Lower lobe of right lung (tissue), 2 donors: ENCODE results near the gene DDX4. TPM values are rescaled to one million over a fixed set of nuclear protein-coding genes. Genes with fewer than 3 reads are reported as not detected.
"Not testable (repeated sequence)": the region's sequence is repeated elsewhere in the genome, so short reads cannot be mapped to it uniquely, and the experiment has no call there.

ENCODE experiments used
- ATAC-seq, 2 donors: fragments of 200-7000 bp; cut with Tn5 transposase; one replicate each; pipeline ENCODE4 v1.9.1; 2020 to 2022; ENCODE audit warnings: mild to moderate bottlenecking in 2 of 2, moderate library complexity in 2 of 2
- DNase-seq: peaks from one replicate; pipeline ENCODE4 v3.0.0-alpha.2; 2020
- H3K27ac ChIP-seq: fragments of 200-600 bp; one replicate; pipeline ENCODE4 v1.8.0; 2022
- H3K27me3 ChIP-seq: fragments of 200-600 bp; one replicate; pipeline ENCODE4 v1.8.0; 2022; ENCODE audit warnings: low read depth
- H3K36me3 ChIP-seq: fragments of 200-600 bp; one replicate; pipeline ENCODE4 v1.8.0; 2022; ENCODE audit warnings: mild to moderate bottlenecking
- H3K4me1 ChIP-seq: fragments of 200-600 bp; one replicate; pipeline ENCODE4 v1.8.0; 2022
- H3K4me3 ChIP-seq: fragments of 200-600 bp; one replicate; pipeline ENCODE4 v1.8.0; 2022; ENCODE audit warnings: mild to moderate bottlenecking
- H3K9me3 ChIP-seq: fragments of 200-600 bp; one replicate; pipeline ENCODE4 v1.8.0; 2022
- intact Hi-C: fragments of 100-400 bp; cut with DNase I; formaldehyde crosslinking; loops from one replicate; pipeline ENCODE4 v1.11.0; 2022
- total RNA-seq: library from RNA; stranded (reverse); fragmentation: NEBNext Ultra II Directional; extraction: Animal tissue kit (Norgen Biotek cat#: 25700); gene quantifications from one replicate; pipeline ENCODE4 v1.2.1, GENCODE V29; 2021
- TF ChIP-seq, protein P1 (sequence below): fragments of 200-600 bp; IDR thresholded peaks from one replicate; pipeline ENCODE4 v1.8.0; 2022; ENCODE audit warnings: antibody characterized with exemption, mild to moderate bottlenecking
- donor health status: DM: no; HTN: yes; CAD: no; lungs with severe emphysema.

The DDX4 gene
- total RNA-seq, 1 donor from 2014 or later = not detected

GRCh38 chr5:55771175-55771655 lies 33.4 kb downstream of the DDX4 start:
- peaks cover 5% of the 10 kb centered on the region for H3K4me1 ChIP-seq
- H3K27me3 ChIP-seq = no peaks in the 10 kb centered on the region
- ATAC-seq = no peak
- DNase-seq = no peak
- no peak overlapping the region for H3K4me3 ChIP-seq
- intact Hi-C loops = no loop called here
- TF ChIP-seq, protein P1, sequence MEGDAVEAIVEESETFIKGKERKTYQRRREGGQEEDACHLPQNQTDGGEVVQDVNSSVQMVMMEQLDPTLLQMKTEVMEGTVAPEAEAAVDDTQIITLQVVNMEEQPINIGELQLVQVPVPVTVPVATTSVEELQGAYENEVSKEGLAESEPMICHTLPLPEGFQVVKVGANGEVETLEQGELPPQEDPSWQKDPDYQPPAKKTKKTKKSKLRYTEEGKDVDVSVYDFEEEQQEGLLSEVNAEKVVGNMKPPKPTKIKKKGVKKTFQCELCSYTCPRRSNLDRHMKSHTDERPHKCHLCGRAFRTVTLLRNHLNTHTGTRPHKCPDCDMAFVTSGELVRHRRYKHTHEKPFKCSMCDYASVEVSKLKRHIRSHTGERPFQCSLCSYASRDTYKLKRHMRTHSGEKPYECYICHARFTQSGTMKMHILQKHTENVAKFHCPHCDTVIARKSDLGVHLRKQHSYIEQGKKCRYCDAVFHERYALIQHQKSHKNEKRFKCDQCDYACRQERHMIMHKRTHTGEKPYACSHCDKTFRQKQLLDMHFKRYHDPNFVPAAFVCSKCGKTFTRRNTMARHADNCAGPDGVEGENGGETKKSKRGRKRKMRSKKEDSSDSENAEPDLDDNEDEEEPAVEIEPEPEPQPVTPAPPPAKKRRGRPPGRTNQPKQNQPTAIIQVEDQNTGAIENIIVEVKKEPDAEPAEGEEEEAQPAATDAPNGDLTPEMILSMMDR = no peak
- H3K9me3 ChIP-seq = no peaks in the 10 kb centered on the region
- H3K36me3 ChIP-seq = no peaks in the 10 kb centered on the region
- H3K27ac ChIP-seq = no peak overlapping the region

DNA sequence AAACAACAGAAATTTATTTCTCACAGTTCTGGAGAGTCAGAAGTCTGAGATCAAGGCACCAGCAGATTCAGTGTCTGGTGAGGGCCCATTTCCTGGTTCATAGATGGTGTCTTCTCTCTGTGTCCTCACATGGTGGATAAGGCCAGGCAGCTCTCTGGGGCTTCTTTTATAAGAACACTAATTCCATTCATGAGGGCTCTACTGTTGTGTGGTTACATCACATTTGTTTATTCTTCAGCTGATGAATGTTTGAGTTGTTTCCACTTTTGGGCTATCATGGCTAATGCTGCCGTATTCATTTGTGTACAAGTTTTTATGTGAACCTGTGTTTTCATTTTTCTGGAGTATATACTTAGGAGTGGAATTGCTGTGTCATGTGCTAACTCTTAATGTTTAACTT lies 35.2 kb downstream of the DDX4 start:
- H3K4me3 ChIP-seq = no peak overlapping the region
- H3K9me3 ChIP-seq = no peaks in the 10 kb centered on the region
- H3K27ac ChIP-seq = no peak overlapping the region
- no peak for DNase-seq
- TF ChIP-seq, protein P1 = no peak
- no peaks in the 10 kb centered on the region for H3K27me3 ChIP-seq
- intact Hi-C loops = no loop called here
- H3K36me3 ChIP-seq = no peaks in the 10 kb centered on the region
- H3K4me1 ChIP-seq = peaks cover 5% of the 10 kb centered on the region
- peak; percentile 72 to 94 for ATAC-seq

DNA sequence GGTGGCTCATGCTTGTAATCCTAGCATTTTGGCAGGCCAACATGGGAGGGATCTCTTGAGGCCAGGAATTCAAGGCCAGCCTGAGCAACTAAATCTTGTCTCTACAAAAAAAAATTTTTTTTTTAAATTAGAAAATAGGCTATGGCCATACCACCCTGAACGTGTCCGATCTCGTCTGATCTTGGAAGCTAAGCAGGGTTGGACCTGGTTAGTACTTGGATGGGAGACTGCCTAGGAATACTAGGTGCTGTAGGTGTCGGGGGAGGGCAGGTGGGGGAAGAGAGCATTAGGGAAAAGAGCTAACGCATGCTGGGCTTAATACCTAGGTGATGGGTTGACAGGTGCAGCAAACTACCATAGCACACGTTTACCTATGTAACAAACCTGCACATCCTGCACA lies 39.5 kb downstream of the DDX4 start:
- Histone ChIP-seq H3K36me3 (no peaks in the 10 kb centered on the region), H3K4me1 (peaks cover 5% of the 10 kb centered on the region), H3K27me3 (peaks cover 6% of the 10 kb centered on the region), H3K27ac (no peak overlapping the region), H3K9me3 (no peaks in the 10 kb centered on the region), H3K4me3 (no peak overlapping the region)
- no peak for DNase-seq
- TF ChIP-seq, protein P1 = no peak
- no peak for ATAC-seq
- intact Hi-C loops = no loop called here

DNA sequence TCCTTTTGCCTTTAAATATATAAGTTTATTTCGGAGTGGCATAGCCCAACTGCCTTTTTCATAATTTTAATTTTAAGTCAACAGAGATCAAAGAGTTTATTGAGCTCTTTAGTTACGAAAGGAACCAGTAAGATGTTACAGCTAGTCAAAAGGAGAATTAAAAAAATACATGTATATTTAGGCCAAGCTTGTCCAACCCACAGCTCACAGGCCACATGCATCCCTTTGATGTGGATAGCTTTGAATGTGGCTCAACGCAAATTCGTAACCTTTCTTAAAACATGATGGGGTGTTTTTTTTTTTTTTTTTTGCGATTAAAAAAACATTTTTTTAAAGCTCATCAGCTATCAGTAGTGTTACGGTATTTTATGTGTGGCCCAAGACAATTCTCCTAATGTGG lies 63.1 kb downstream of the DDX4 start:
- Histone ChIP-seq H3K4me1 (no peaks in the 10 kb centered on the region), H3K4me3 (no peak overlapping the region), H3K9me3 (no peaks in the 10 kb centered on the region), H3K36me3 (no peaks in the 10 kb centered on the region), H3K27ac (no peak overlapping the region), H3K27me3 (no peaks in the 10 kb centered on the region)
- DNase-seq (no peak), ATAC-seq (no peak)
- TF ChIP-seq, protein P1 = no peak
- intact Hi-C loops = no loop called here

DNA sequence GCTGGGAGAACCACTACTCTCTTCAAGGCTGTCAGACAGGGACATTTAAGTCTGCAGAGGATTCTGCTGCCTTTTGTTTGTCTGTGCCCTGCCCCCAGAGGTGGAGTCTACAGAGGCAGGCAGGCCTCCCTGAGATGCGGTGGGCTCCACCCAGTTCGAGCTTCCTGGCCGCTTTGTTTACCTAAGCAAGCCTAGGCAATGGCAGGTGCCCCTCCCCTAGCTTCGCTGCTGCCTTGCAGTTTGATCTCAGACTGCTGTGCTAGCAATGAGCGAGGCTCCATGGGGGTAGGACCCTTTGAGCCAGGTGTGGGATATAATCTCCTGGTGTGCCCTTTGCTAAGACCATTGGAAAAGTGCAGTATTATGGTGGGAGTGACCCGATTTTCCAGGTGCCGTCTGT lies 71.0 kb downstream of the DDX4 start:
- H3K27me3 ChIP-seq, H3K9me3 ChIP-seq, intact Hi-C loops, ATAC-seq, H3K4me3 ChIP-seq, H3K27ac ChIP-seq, H3K36me3 ChIP-seq, H3K4me1 ChIP-seq, DNase-seq: not testable (repeated sequence)

- H3K4me1 ChIP-seq, DNase-seq, H3K9me3 ChIP-seq, ATAC-seq, H3K36me3 ChIP-seq, H3K27ac ChIP-seq, H3K4me3 ChIP-seq, H3K27me3 ChIP-seq, intact Hi-C loops: not testable (repeated sequence)
Observed at GRCh38 chr5:55815939-55816338, 78.1 kb downstream of the DDX4 start.

- no peak overlapping the region for H3K4me3 ChIP-seq
- H3K36me3 ChIP-seq = no peaks in the 10 kb centered on the region
- H3K9me3 ChIP-seq = no peaks in the 10 kb centered on the region
- ATAC-seq (no peak), DNase-seq (no peak)
- intact Hi-C loops = no loop called here
- no peak overlapping the region for H3K27ac ChIP-seq
- peaks cover 4% of the 10 kb centered on the region for H3K27me3 ChIP-seq
- TF ChIP-seq, protein P1 = no peak
- H3K4me1 ChIP-seq = no peaks in the 10 kb centered on the region
Observed at GRCh38 chr5:55816342-55816741, 78.5 kb downstream of the DDX4 start.
